Glutamatergic neuron (in vitro differentiated cells): ENCODE results near the gene MYO15A. TPM values are rescaled to one million over a fixed set of nuclear protein-coding genes. Genes with fewer than 3 reads are reported as not detected.

Source experiments
- DNase-seq: peaks from one replicate; pipeline ENCODE4 v3.0.0; 2022
- H3K27ac Mint-ChIP-seq: one replicate; pipeline ENCODE4 v1.8.0; 2020; ENCODE audit warnings: mild to moderate bottlenecking, mixed read lengths, inconsistent platforms; ENCODE audit not compliant: unreplicated experiment
- H3K27me3 Mint-ChIP-seq: one replicate; pipeline ENCODE4 v1.8.0; 2020; ENCODE audit warnings: mild to moderate bottlenecking, moderate library complexity, mixed read lengths, inconsistent platforms; ENCODE audit not compliant: unreplicated experiment
- H3K36me3 Mint-ChIP-seq: one replicate; pipeline ENCODE4 v1.8.0; 2020; ENCODE audit warnings: mild to moderate bottlenecking, mixed read lengths, inconsistent platforms; ENCODE audit not compliant: unreplicated experiment
- H3K4me1 Mint-ChIP-seq: one replicate; pipeline ENCODE4 v1.8.0; 2020; ENCODE audit warnings: mild to moderate bottlenecking, low read depth, mixed read lengths, inconsistent platforms; ENCODE audit not compliant: unreplicated experiment
- H3K4me3 Mint-ChIP-seq: one replicate; pipeline ENCODE4 v1.8.0; 2020; ENCODE audit warnings: mild to moderate bottlenecking, mixed read lengths, inconsistent platforms; ENCODE audit not compliant: unreplicated experiment
- H3K9me3 Mint-ChIP-seq: one replicate; pipeline ENCODE4 v1.8.0; 2020; ENCODE audit warnings: mild to moderate bottlenecking, moderate library complexity, mixed read lengths, inconsistent platforms; ENCODE audit not compliant: unreplicated experiment
- total RNA-seq: library from RNA; stranded (reverse); fragmentation: NEBNext Ultra II Directional; extraction: Animal tissue kit (Norgen Biotek cat#: 25700); gene quantifications from one replicate; pipeline ENCODE4 v1.2.1, GENCODE V29; 2021; ENCODE audit not compliant: unreplicated experiment
- TF ChIP-seq, protein P1 (sequence below): fragments of 200-600 bp; sonication (generic); IDR thresholded peaks from one replicate; pipeline ENCODE4 v1.5.0; 2021; ENCODE audit not compliant: partially characterized antibody, unreplicated experiment

The MYO15A gene
- total RNA-seq, 1 donor from 2014 or later, result 4.0 TPM

DNA sequence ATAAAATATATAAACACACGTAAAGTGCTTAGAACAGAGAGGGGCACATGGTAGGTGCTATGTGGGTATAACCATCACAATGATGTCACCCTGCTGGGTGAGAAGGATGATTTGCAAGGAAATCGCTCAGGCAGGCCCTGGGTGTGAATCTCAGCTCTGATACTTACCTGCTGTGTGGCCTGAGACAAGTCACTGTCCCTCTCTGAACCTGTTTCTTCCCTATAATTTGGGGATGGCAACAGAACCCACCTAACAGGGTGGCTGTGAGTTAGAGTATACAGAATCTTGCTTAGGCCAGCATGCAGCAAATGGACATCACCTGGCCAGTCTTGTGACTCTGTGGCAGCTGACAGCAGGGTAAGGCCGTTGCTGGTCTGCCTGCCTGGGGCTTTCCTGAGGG lies 38.4 kb downstream of the MYO15A start:
- TF ChIP-seq, protein P1, sequence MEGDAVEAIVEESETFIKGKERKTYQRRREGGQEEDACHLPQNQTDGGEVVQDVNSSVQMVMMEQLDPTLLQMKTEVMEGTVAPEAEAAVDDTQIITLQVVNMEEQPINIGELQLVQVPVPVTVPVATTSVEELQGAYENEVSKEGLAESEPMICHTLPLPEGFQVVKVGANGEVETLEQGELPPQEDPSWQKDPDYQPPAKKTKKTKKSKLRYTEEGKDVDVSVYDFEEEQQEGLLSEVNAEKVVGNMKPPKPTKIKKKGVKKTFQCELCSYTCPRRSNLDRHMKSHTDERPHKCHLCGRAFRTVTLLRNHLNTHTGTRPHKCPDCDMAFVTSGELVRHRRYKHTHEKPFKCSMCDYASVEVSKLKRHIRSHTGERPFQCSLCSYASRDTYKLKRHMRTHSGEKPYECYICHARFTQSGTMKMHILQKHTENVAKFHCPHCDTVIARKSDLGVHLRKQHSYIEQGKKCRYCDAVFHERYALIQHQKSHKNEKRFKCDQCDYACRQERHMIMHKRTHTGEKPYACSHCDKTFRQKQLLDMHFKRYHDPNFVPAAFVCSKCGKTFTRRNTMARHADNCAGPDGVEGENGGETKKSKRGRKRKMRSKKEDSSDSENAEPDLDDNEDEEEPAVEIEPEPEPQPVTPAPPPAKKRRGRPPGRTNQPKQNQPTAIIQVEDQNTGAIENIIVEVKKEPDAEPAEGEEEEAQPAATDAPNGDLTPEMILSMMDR, result no peak
- H3K27me3 Mint-ChIP-seq, result peaks cover 1% of the 10 kb centered on the region
- no peaks in the 10 kb centered on the region for H3K4me1 Mint-ChIP-seq
- no peak for DNase-seq
- H3K36me3 Mint-ChIP-seq, result no peaks in the 10 kb centered on the region
- H3K27ac Mint-ChIP-seq, result no peak overlapping the region
- no peaks in the 10 kb centered on the region for H3K9me3 Mint-ChIP-seq
- H3K4me3 Mint-ChIP-seq, result no peak overlapping the region

DNA sequence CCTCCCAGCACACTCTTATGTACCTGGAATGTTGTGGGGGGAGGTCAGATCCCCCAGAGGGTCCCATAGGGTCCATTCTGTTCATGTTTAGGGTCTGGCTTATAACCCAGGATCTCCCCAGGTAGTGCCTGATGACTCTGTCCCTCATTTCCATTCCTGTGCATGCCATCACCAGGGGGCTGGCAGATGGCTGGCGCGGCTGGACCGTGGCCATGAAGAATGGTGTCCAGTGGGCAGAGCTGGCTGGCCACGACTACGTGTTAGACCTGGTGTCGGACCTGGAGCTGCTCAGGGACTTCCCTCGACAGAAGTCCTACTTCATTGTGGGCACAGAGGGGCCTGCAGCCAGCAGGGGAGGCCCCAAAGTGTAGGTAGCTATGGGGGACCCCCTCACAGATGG lies 40.0 kb downstream of the MYO15A start:
- Mint-ChIP-seq H3K27ac (no peak overlapping the region), H3K9me3 (peaks cover 2% of the 10 kb centered on the region), H3K36me3 (no peaks in the 10 kb centered on the region), H3K4me1 (no peaks in the 10 kb centered on the region), H3K27me3 (peaks cover 6% of the 10 kb centered on the region), H3K4me3 (no peak overlapping the region)
- TF ChIP-seq, protein P1, result no peak
- no peak for DNase-seq

DNA sequence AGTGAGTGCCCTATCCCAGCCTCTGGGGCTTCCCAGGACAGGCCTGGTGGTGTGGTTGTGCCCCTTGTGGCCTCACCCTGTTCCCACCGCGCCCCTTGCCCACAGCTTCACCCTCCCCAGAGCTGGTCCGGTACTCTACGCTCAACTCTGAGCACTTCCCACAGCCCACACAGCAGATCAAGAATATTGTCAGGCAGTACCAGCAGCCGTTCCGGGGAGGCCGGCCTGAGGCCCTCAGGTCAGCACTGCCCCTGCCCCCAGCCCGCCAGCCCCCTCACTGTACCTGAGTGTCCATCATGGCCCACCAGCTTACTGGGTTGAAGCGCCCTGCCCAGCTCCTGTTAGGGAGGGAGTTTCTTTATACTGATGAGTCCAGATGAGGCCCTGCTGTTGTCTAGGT lies 42.7 kb downstream of the MYO15A start:
- no peaks in the 10 kb centered on the region for H3K36me3 Mint-ChIP-seq
- H3K4me3 Mint-ChIP-seq, result no peak overlapping the region
- no peaks in the 10 kb centered on the region for H3K4me1 Mint-ChIP-seq
- no peak for DNase-seq
- H3K9me3 Mint-ChIP-seq, result peaks cover 2% of the 10 kb centered on the region
- no peak overlapping the region for H3K27ac Mint-ChIP-seq
- TF ChIP-seq, protein P1, result no peak
- peaks cover 7% of the 10 kb centered on the region for H3K27me3 Mint-ChIP-seq

DNA sequence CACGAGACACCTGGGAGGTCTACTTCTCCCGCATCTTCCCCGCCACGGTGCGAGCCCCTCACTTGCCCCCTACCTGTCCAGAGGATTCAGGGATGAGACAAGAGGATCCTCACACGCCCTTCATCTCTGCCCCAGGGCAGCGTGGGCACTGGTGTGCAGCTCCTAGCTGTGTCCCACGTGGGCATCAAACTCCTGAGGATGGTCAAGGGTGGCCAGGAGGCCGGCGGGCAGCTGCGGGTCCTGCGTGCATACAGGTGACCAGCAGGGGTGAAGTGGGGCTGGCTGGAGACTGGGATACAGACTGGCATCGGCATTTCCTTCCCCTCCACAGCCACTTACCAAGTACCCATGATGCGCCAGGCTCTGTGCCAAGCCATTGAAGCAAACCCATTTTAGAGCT lies 46.6 kb downstream of the MYO15A start:
- Mint-ChIP-seq H3K27me3 (peaks cover 14% of the 10 kb centered on the region), H3K36me3 (no peaks in the 10 kb centered on the region), H3K9me3 (peaks cover 2% of the 10 kb centered on the region), H3K4me3 (no peak overlapping the region), H3K27ac (no peak overlapping the region), H3K4me1 (no peaks in the 10 kb centered on the region)
- TF ChIP-seq, protein P1, result no peak
- DNase-seq, result no peak

DNA sequence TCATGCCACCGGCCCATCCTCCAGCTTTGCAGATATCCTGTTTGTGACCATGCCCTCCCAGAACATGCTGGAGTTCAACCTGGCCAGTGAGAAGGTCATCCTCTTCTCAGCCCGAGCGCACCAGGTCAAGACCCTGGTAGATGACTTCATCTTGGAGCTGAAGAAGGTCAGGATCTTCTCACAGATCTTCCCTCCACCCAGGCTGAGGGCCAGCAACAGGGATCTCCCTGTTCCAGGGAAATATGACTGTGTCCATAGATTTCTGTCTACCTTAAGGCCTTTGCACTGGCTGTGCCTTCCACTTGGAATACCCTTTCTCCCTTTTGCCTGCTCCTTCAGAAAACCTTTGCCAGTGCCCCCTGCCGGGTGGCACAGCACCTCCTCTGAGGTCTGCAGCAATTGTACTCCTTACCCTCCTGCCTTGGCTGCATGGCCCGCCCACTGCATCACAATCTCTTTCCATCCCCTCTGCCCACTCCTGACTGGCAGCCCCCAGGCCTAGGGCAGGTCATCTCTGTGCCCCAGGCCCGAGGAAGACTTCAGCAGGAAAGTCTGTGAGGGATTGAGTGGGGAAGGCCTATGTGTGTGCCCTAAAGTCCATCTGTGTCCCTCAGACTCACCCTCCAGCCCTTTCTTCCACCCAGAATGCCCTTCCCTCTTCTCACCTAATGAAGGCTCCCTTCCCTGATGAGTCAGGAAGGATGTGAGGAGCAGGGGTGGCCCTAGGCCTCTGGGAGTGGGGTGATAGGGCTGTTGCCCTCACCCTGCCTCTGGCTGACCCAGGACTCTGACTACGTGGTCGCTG lies 47.8 kb downstream of the MYO15A start:
- peaks cover 7% of the 10 kb centered on the region for H3K4me1 Mint-ChIP-seq
- TF ChIP-seq, protein P1, result no peak
- H3K27ac Mint-ChIP-seq, result no peak overlapping the region
- H3K27me3 Mint-ChIP-seq, result peaks cover 16% of the 10 kb centered on the region
- DNase-seq, result no peak
- no peak overlapping the region for H3K4me3 Mint-ChIP-seq
- no peaks in the 10 kb centered on the region for H3K36me3 Mint-ChIP-seq
- H3K9me3 Mint-ChIP-seq, result peaks cover 2% of the 10 kb centered on the region
